ENCODE data around the gene SMYD3.

DNA sequence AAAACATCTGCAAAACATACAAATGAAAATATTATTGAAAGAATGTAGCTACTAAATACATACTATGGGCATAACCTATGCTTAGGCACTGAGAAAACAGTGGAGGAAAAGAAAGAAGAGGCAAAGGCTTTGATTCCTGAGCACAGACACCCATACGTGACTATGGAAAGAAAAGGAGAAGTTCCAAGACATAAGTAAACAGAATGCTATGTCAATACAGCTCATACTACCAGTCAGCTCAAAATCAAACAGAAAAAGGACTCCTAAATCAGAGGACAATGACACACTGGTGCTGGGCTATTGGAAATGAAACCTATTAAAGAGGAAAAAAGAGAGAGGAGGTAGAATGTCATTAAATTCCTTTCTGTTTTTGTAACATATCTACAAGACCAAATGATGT, 225.4 kb downstream of the SMYD3 start:
- TF ChIP-seq, protein P1, sequence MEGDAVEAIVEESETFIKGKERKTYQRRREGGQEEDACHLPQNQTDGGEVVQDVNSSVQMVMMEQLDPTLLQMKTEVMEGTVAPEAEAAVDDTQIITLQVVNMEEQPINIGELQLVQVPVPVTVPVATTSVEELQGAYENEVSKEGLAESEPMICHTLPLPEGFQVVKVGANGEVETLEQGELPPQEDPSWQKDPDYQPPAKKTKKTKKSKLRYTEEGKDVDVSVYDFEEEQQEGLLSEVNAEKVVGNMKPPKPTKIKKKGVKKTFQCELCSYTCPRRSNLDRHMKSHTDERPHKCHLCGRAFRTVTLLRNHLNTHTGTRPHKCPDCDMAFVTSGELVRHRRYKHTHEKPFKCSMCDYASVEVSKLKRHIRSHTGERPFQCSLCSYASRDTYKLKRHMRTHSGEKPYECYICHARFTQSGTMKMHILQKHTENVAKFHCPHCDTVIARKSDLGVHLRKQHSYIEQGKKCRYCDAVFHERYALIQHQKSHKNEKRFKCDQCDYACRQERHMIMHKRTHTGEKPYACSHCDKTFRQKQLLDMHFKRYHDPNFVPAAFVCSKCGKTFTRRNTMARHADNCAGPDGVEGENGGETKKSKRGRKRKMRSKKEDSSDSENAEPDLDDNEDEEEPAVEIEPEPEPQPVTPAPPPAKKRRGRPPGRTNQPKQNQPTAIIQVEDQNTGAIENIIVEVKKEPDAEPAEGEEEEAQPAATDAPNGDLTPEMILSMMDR (IDR thresholded peaks at IDR 0.05; ENCODE audit: borderline replicate concordance, extremely low read depth, low read length, poor library complexity, severe bottlenecking), result no peak
- no peak for TF ChIP-seq EZH2 (IDR thresholded peaks at IDR 0.05; ENCODE audit: borderline replicate concordance, low read depth, low read length, severe bottlenecking)

Measured in DND-41 (cell line).